ENCODE measurements around the gene ITPRID2.

GRCh38 chr2:181943411-181944124, 52.0 kb downstream of the ITPRID2 start:
- no peak for TF ChIP-seq CTCF (IDR thresholded peaks at IDR 0.05; ENCODE audit: low read length)
- no peak for TF ChIP-seq EZH2 (optimal IDR thresholded peaks at IDR 0.05; ENCODE audit: low read depth, low read length)
- no peak for TF ChIP-seq EZH2phosphoT487 (IDR thresholded peaks at IDR 0.05; ENCODE audit: low read length)
